H1 (cell line): ENCODE data around the gene WNT9A. TPM values are rescaled to one million over a fixed set of nuclear protein-coding genes. Genes with fewer than 3 reads are reported as not detected.

ENCODE experiments used
- CTCF ChIA-PET: fragments of 300-600 bp; sonication (Branson Sonifier 250); formaldehyde crosslinking; loops from one replicate; lab custom pipeline; 2021; ENCODE audit not compliant: partially characterized antibody; lab: Charles Lee
- POLR2A ChIA-PET: fragments of 300-600 bp; sonication (Branson Sonifier 250); formaldehyde crosslinking; loops from one replicate; lab custom pipeline; 2021; ENCODE audit warnings: inconsistent platforms; ENCODE audit not compliant: partially characterized antibody; lab: Charles Lee
- DNase-seq, 2 experiments: peaks; one replicate each; pipeline versions ENCODE4 v3.0.0 to v3.0.0-alpha.2; 2010 to 2022; ENCODE audit warnings: low spot score in 2 of 2, low read depth in 1 of 2, mixed read lengths in 1 of 2
- FAIRE-seq: peaks from 2 replicates; lab custom pipeline; 2011; peaks lifted over from hg19 to GRCh38; lab: Jason Lieb, UNC
- H2AFZ ChIP-seq: 2 replicates; pipeline ENCODE4 v1.8.1; 2012; ENCODE audit warnings: low read length, inconsistent platforms
- H2AK5ac ChIP-seq: 2 replicates; pipeline ENCODE4 v1.6.1; 2013; ENCODE audit warnings: low read depth, low read length
- H2BK120ac ChIP-seq: replicated peaks from 2 replicates; pipeline ENCODE3; 2013; ENCODE audit warnings: low read depth, low read length, inconsistent platforms
- H2BK12ac ChIP-seq: 2 replicates; pipeline ENCODE4 v1.6.1; 2013; ENCODE audit warnings: low read depth, low read length
- H2BK15ac ChIP-seq: 2 replicates; pipeline ENCODE4 v1.6.1; 2013; ENCODE audit warnings: low read length
- H2BK20ac ChIP-seq: 2 replicates; pipeline ENCODE4 v1.6.1; 2013; ENCODE audit warnings: low read length
- H2BK5ac ChIP-seq: 2 replicates; pipeline ENCODE4 v1.6.1; 2013; ENCODE audit warnings: low read depth, low read length
- H3K14ac ChIP-seq: 2 replicates; pipeline ENCODE4 v1.6.1; 2013; ENCODE audit warnings: inconsistent platforms; ENCODE audit not compliant: insufficient read length
- H3K18ac ChIP-seq: 2 replicates; pipeline ENCODE4 v1.6.1; 2013; ENCODE audit warnings: low read length; ENCODE audit errors: extremely low read depth
- H3K23ac ChIP-seq: 2 replicates; pipeline ENCODE4 v1.6.1; 2013; ENCODE audit warnings: inconsistent platforms; ENCODE audit not compliant: insufficient read length
- H3K23me2 ChIP-seq: 2 replicates; pipeline ENCODE4 v1.6.1; 2013; ENCODE audit warnings: low read depth, low read length
- H3K27ac ChIP-seq: 2 replicates; pipeline ENCODE4 v1.6.1; 2011; ENCODE audit warnings: low read depth, low read length, inconsistent platforms
- H3K27me3 ChIP-seq, 4 experiments: replicated peaks in 1 of 4; 1 replicate in 1 of 4; 2 replicates in 3 of 4; pipeline versions ENCODE4 v1.6.1 to v1.8.1; 2011 to 2013; ENCODE audit warnings: low read length in 3 of 4, mild to moderate bottlenecking in 3 of 4, inconsistent platforms in 2 of 4, mixed read lengths in 2 of 4, moderate library complexity in 1 of 4; ENCODE audit not compliant: control insufficient read depth in 3 of 4, insufficient read depth in 3 of 4; ENCODE audit errors: extremely low read depth in 1 of 4
- H3K36me3 ChIP-seq, 4 experiments: 2 replicates each; pipeline versions ENCODE4 v1.6.1 to v1.8.1; 2011 to 2013; ENCODE audit warnings: mild to moderate bottlenecking in 4 of 4, low read length in 3 of 4, moderate library complexity in 2 of 4, control low read depth in 1 of 4, inconsistent platforms in 1 of 4; ENCODE audit not compliant: insufficient read depth in 4 of 4, control insufficient read depth in 2 of 4
- H3K4ac ChIP-seq: replicated peaks from 2 replicates; pipeline ENCODE3; 2013; ENCODE audit warnings: low read length, low read depth, mixed read lengths, inconsistent platforms; ENCODE audit not compliant: insufficient read length
- H3K4me1 ChIP-seq, 4 experiments: replicated peaks in 1 of 4; 1 replicate in 1 of 4; 2 replicates in 3 of 4; pipeline versions ENCODE4 v1.6.1 to v1.8.1; 2011 to 2013; ENCODE audit warnings: low read length in 3 of 4, inconsistent platforms in 2 of 4, mixed read lengths in 1 of 4; ENCODE audit not compliant: insufficient read depth in 4 of 4, control insufficient read depth in 3 of 4
- H3K4me2 ChIP-seq, 2 experiments: 2 replicates each; pipeline versions ENCODE4 v1.6.1 to v1.8.1; 2011 to 2013; ENCODE audit warnings: low read depth in 2 of 2, low read length in 2 of 2, control low read depth in 1 of 2, inconsistent platforms in 1 of 2, mild to moderate bottlenecking in 1 of 2; ENCODE audit not compliant: insufficient read depth in 1 of 2
- H3K4me3 ChIP-seq, 4 experiments: fragments of 200-600, 300-600 bp in 1 of 4; sonication (generic), shearing (Covaris generic), sonication (Bioruptor Twin) in 1 of 4; 2 replicates each; pipeline versions ENCODE4 v1.5.1 to v1.8.1; 2011 to 2016; ENCODE audit warnings: low read length in 4 of 4, low read depth in 3 of 4, control low read depth in 2 of 4, inconsistent platforms in 2 of 4, mild to moderate bottlenecking in 2 of 4, mixed read lengths in 1 of 4, moderate library complexity in 1 of 4; ENCODE audit not compliant: insufficient read depth in 2 of 4; ENCODE audit errors: extremely low read depth in 1 of 4
- H3K56ac ChIP-seq: replicated peaks from 2 replicates; pipeline ENCODE3; 2013; ENCODE audit warnings: low read depth, mild to moderate bottlenecking, mixed read lengths, low read length, inconsistent platforms; ENCODE audit not compliant: insufficient read length
- H3K79me1 ChIP-seq: 2 replicates; pipeline ENCODE4 v1.6.1; 2013; ENCODE audit warnings: low read depth, low read length, control low read depth
- H3K79me2 ChIP-seq, 2 experiments: 2 replicates each; pipeline versions ENCODE4 v1.6.1 to v1.8.1; 2012 to 2013; ENCODE audit warnings: low read length in 2 of 2, mild to moderate bottlenecking in 2 of 2, inconsistent platforms in 1 of 2; ENCODE audit not compliant: insufficient read depth in 2 of 2, control insufficient read depth in 1 of 2
- H3K9ac ChIP-seq, 4 experiments: replicated peaks in 1 of 4; 1 replicate in 1 of 4; 2 replicates in 3 of 4; pipeline versions ENCODE4 v1.6.1 to v1.8.1; 2011 to 2013; ENCODE audit warnings: low read depth in 3 of 4, low read length in 3 of 4, control low read depth in 2 of 4, mild to moderate bottlenecking in 2 of 4, moderate library complexity in 2 of 4, inconsistent platforms in 1 of 4; ENCODE audit errors: extremely low read depth in 1 of 4
- H3K9me3 ChIP-seq, 2 experiments: 2 replicates each; pipeline versions ENCODE4 v1.6.1 to v1.8.1; 2012 to 2013; ENCODE audit warnings: mild to moderate bottlenecking in 2 of 2, moderate library complexity in 2 of 2, control low read depth in 1 of 2, inconsistent platforms in 1 of 2, low read depth in 1 of 2, low read length in 1 of 2, mixed read lengths in 1 of 2; ENCODE audit not compliant: insufficient read depth in 2 of 2
- H4K20me1 ChIP-seq, 2 experiments: replicated peaks in 1 of 2; 2 replicates each; pipeline versions ENCODE3 to v1.8.1; 2011 to 2013; ENCODE audit warnings: inconsistent platforms in 2 of 2, low read length in 2 of 2, mild to moderate bottlenecking in 1 of 2; ENCODE audit not compliant: insufficient read depth in 2 of 2, control insufficient read depth in 1 of 2
- H4K5ac ChIP-seq: 2 replicates; pipeline ENCODE4 v1.6.1; 2013; ENCODE audit warnings: low read length, low read depth, mixed read lengths, inconsistent platforms; ENCODE audit not compliant: insufficient read length
- H4K8ac ChIP-seq: 2 replicates; pipeline ENCODE4 v1.8.0; 2013; ENCODE audit warnings: mild to moderate bottlenecking, moderate library complexity, low read length, inconsistent platforms; ENCODE audit not compliant: insufficient read depth; ENCODE audit errors: extremely low read depth
- H4K91ac ChIP-seq: replicated peaks from 2 replicates; pipeline ENCODE3; 2013; ENCODE audit warnings: low read length, mixed read lengths, inconsistent platforms; ENCODE audit not compliant: insufficient read length
- ATF2 ChIP-seq: IDR thresholded peaks from 2 replicates; pipeline ENCODE4 v1.6.1; 2012; ENCODE audit warnings: low read length, inconsistent platforms
- CHD2 ChIP-seq: IDR thresholded peaks from 2 replicates; pipeline ENCODE4 v1.6.1; 2012; ENCODE audit warnings: low read length, improper control_type of control experiment
- E2F6 ChIP-seq: IDR thresholded peaks from 2 replicates; pipeline ENCODE4 v1.6.1; 2012; ENCODE audit warnings: inconsistent platforms
- GTF2F1 ChIP-seq: IDR thresholded peaks from 2 replicates; pipeline ENCODE4 v1.6.1; 2012; ENCODE audit warnings: low read depth, low read length, improper control_type of control experiment, borderline replicate concordance
- KDM5A ChIP-seq: fragments of 200-600 bp; IDR thresholded peaks from 2 replicates; pipeline ENCODE4 v1.7.1; 2012; ENCODE audit warnings: mild to moderate bottlenecking, low read length, inconsistent platforms, mixed read lengths
- NRF1 ChIP-seq: IDR thresholded peaks from 2 replicates; pipeline ENCODE4 v1.6.1; 2011; ENCODE audit warnings: mild to moderate bottlenecking, low read depth, low read length, improper control_type of control experiment
- SIRT6 ChIP-seq: IDR thresholded peaks from one replicate; pipeline ENCODE4 v1.7.1; 2012; ENCODE audit warnings: low read length, inconsistent platforms
- WGBS, 2 experiments: shearing (Covaris generic) in 1 of 2; methylation state at CpG; one replicate each; pipeline versions ENCODE4 v1.1.6 to v1.1.7; 2013 to 2015; ENCODE audit warnings: low lambda C conversion rate in 2 of 2, mixed read lengths in 2 of 2, inconsistent platforms in 1 of 2, low coverage in 1 of 2, missing lambda C conversion rate in 1 of 2; ENCODE audit not compliant: insufficient replicate concordance in 2 of 2, insufficient coverage in 1 of 2, insufficient read length in 1 of 2; ENCODE audit errors: extremely low coverage in 1 of 2, missing lambda C conversion rate in 1 of 2; 5-methylcytosine and 5-hydroxymethylcytosine counted together
- polyA plus RNA-seq, 7 experiments: library from polyadenylated mRNA; depleted of rRNA in 3 of 7; stranded (reverse) in 5 of 7; unstranded in 2 of 7; fragments of >200 nt in 5 of 7; fragments of 200-250 nt in 2 of 7; gene quantifications; 1 replicate in 5 of 7; 2 replicates in 1 of 7; 4 replicates in 1 of 7; pipeline versions ENCODE4 v1.2.1 to v1.2.3, GENCODE V29; 2011 to 2013; ENCODE audit warnings: missing spikeins in 2 of 7, mixed read lengths in 2 of 7
- total RNA-seq: library from RNA; stranded (reverse); fragmentation: NEBNext Ultra II Directional; extraction: Animal tissue kit (Norgen Biotek cat#: 25700); gene quantifications from 2 replicates; pipeline ENCODE4 v1.2.1, GENCODE V29; 2021

The WNT9A gene
- total and polyA plus RNA-seq, 2 of the 8 experiments (the other 6 are each of a cell fraction or from before 2014, with no cell fraction given), result 1.1 to 1.5 TPM

- no peak overlapping the region for H3K56ac ChIP-seq
- no peaks in the 10 kb centered on the region for H3K36me3 ChIP-seq
- H4K8ac ChIP-seq, result no peak overlapping the region; the same call in 1 of the 2 replicates
- no peak for FAIRE-seq
- no peaks in the 10 kb centered on the region; the same call in 1 of the 2 replicates for H3K23me2 ChIP-seq
- no peaks in the 10 kb centered on the region for H4K20me1 ChIP-seq
- no peaks in the 10 kb centered on the region for H3K27me3 ChIP-seq
- H4K5ac ChIP-seq, result no peak overlapping the region
- peaks cover 0 to 11% (median 0%) of the 10 kb centered on the region in 4 experiments; a peak in 3 of 7 replicates for H3K4me1 ChIP-seq
- H3K4me2 ChIP-seq, result no peak overlapping the region
- no peak overlapping the region for H3K9ac ChIP-seq
- no peak overlapping the region; the same call in 1 of the 2 replicates for H3K27ac ChIP-seq
- H2BK5ac ChIP-seq, result no peak overlapping the region
- H3K79me1 ChIP-seq, result no peaks in the 10 kb centered on the region
- peak overlapping the region; percentile 48 for H3K18ac ChIP-seq
- no peak overlapping the region for H4K91ac ChIP-seq
- no peak overlapping the region for H3K4me3 ChIP-seq
- no peak overlapping the region for H2AFZ ChIP-seq
- WGBS, 2 experiments, result 90% methylated on average over 6 of the region's 9 CpGs; no CpG with 5 or more reads in 1 of the 2 experiments
- H2BK12ac ChIP-seq, result no peak overlapping the region
- no peak overlapping the region for H2BK20ac ChIP-seq
- POLR2A ChIA-PET, result no interaction called here
- no peak overlapping the region for H3K23ac ChIP-seq
- no peak overlapping the region for H3K14ac ChIP-seq
- CTCF ChIA-PET, result interaction anchor here (1.4 kb wide), 1 partner anchor 107 kb away, joined by 3 read pairs; no protein-coding TSS in a partner anchor
- no peaks in the 10 kb centered on the region for H3K9me3 ChIP-seq
- H3K79me2 ChIP-seq, result no peaks in the 10 kb centered on the region
- H2BK120ac ChIP-seq, result no peak overlapping the region
- no peak for DNase-seq
- H2AK5ac ChIP-seq, result no peak overlapping the region
- no peak overlapping the region for H2BK15ac ChIP-seq
- H3K4ac ChIP-seq, result no peak overlapping the region
- TF ChIP-seq SIRT6 (no peak), E2F6 (no peak), KDM5A (no peak), NRF1 (no peak), GTF2F1 (no peak), CHD2 (no peak), ATF2 (no peak)
These were observed 45.1 kb downstream of the WNT9A start for GRCh38 chr1:227902641-227902990.
